Measurements from ENCODE around the gene TRPT1. TPM values are rescaled to one million over a fixed set of nuclear protein-coding genes. Genes with fewer than 3 reads are reported as not detected.

The TRPT1 gene
- total and polyA plus RNA-seq, 9 of the 15 experiments (the other 6 are each of a cell fraction or from before 2014, with no cell fraction given): 4.6 to 41.7 (median 23.1) TPM

- TF ChIP-seq TAF9B (IDR thresholded peaks at IDR 0.05; ENCODE audit: partially characterized antibody): no peak
- 0 out of 2 replicates have a peak, but pooled peaks have one; percentile 15 for TF ChIP-seq ZNF431 (CRISPR knock-in tag; IDR thresholded peaks at IDR 0.05)
- TF ChIP-seq ZNF592 (IDR thresholded peaks at IDR 0.05): 0 out of 2 replicates have a peak, but pooled peaks have one; percentile 74
- TF ChIP-seq RFX1 (IDR thresholded peaks at IDR 0.05): no peak
- no peak for TF ChIP-seq ZBTB26 (CRISPR knock-in tag; IDR thresholded peaks at IDR 0.05)
- TF ChIP-seq GABPA (tag; conservative IDR thresholded peaks at IDR 0.05; ENCODE audit: low read depth): peak; percentile 78
- TF ChIP-seq ZNF695 (CRISPR knock-in tag; IDR thresholded peaks at IDR 0.05): 0 out of 2 replicates have a peak, but pooled peaks have one; percentile 16
- TF ChIP-seq CEBPG (CRISPR knock-in tag; IDR thresholded peaks at IDR 0.05): no peak
- no peak for TF ChIP-seq CEBPG (tag; conservative IDR thresholded peaks at IDR 0.05 in 1 of 2, IDR thresholded peaks at IDR 0.05 in 1 of 2)
- TF ChIP-seq ZNF551 (CRISPR knock-in tag; IDR thresholded peaks at IDR 0.05): no peak
- TF ChIP-seq ZNF146 (CRISPR knock-in tag; IDR thresholded peaks at IDR 0.05; ENCODE audit: unreplicated experiment): peak; percentile 5
- no peak for TF ChIP-seq PHB (CRISPR knock-in tag; IDR thresholded peaks at IDR 0.05)
- 0 out of 2 replicates have a peak, but pooled peaks have one; percentile 64 for TF ChIP-seq LCOR (CRISPR knock-in tag; IDR thresholded peaks at IDR 0.05)
- TF ChIP-seq RREB1 (CRISPR knock-in tag; IDR thresholded peaks at IDR 0.05): 0 out of 2 replicates have a peak, but pooled peaks have one; percentile 28
- TF ChIP-seq KLF16 (IDR thresholded peaks at IDR 0.05): 0 out of 2 replicates have a peak, but pooled peaks have one; percentile 3
- TF ChIP-seq ZNF764 (CRISPR knock-in tag; IDR thresholded peaks at IDR 0.05; ENCODE audit: low read depth): no peak
- TF ChIP-seq CBFA2T2 (conservative IDR thresholded peaks at IDR 0.05): no peak
These were observed 21.1 kb upstream of the TRPT1 start, which contains the start of gene PPP1R14B (continued) for GRCh38 chr11:64246871-64247728.
